NCI-H146 treated with DMSO at 0.1 percent for 48 hours (cell line): ENCODE results near the gene TMEM115.

Experiments used
- DNase-seq: peaks from one replicate; lab custom pipeline; 2025; ENCODE audit not compliant: unreplicated experiment; lab: John Stamatoyannopoulos, UW

The TMEM115 gene

GRCh38 chr3:50358911-50359759 lies at the start of gene TMEM115:
Gene TMEM115, minus strand, starts transcription at chr3:50359521. Its CDS starts 458 bp downstream, at chr3:50359063.
- DNase-seq, result peak; percentile 93

- DNase-seq, result no peak
Measured at GRCh38 chr3:50408443-50408944, 49.2 kb upstream of the TMEM115 start.

- DNase-seq, result no peak
Measured at GRCh38 chr3:50406487-50406886, 47.2 kb upstream of the TMEM115 start.

- DNase-seq, result no peak
Measured at GRCh38 chr3:50405249-50405648, 45.9 kb upstream of the TMEM115 start.

- no peak for DNase-seq
Measured at GRCh38 chr3:50401978-50402595, 42.8 kb upstream of the TMEM115 start.

GRCh38 chr3:50396502-50396901 lies 37.2 kb upstream of the TMEM115 start:
- DNase-seq, result no peak

GRCh38 chr3:50395070-50395860 lies 35.9 kb upstream of the TMEM115 start:
- no peak for DNase-seq

- no peak for DNase-seq
Measured at GRCh38 chr3:50393061-50393460, 33.7 kb upstream of the TMEM115 start.

GRCh38 chr3:50392101-50392715 lies 32.9 kb upstream of the TMEM115 start:
- no peak for DNase-seq

- DNase-seq, result no peak
Measured at GRCh38 chr3:50390508-50391224, 31.3 kb upstream of the TMEM115 start.

- no peak for DNase-seq
Measured at GRCh38 chr3:50389414-50389767, 30.1 kb upstream of the TMEM115 start.

GRCh38 chr3:50388720-50389413 lies 29.5 kb upstream of the TMEM115 start:
- DNase-seq, result no peak

GRCh38 chr3:50388016-50388719 lies 28.8 kb upstream of the TMEM115 start:
- no peak for DNase-seq

- DNase-seq, result no peak
Measured at GRCh38 chr3:50385754-50386153, 26.4 kb upstream of the TMEM115 start.

- no peak for DNase-seq
Measured at GRCh38 chr3:50383750-50384149, 24.4 kb upstream of the TMEM115 start.

GRCh38 chr3:50382722-50383121 lies 23.4 kb upstream of the TMEM115 start:
- no peak for DNase-seq

GRCh38 chr3:50381383-50381782 lies 22.1 kb upstream of the TMEM115 start:
- peak; percentile 80 for DNase-seq

GRCh38 chr3:50380405-50381085 lies 21.2 kb upstream of the TMEM115 start:
- DNase-seq, result no peak

- no peak for DNase-seq
Measured at GRCh38 chr3:50378757-50379156, 19.4 kb upstream of the TMEM115 start.
